NK-92 (cell line): ENCODE data around the gene DESI1.
"Not testable (repeated sequence)": the region's sequence is repeated elsewhere in the genome, so short reads cannot be mapped to it uniquely, and the experiment has no call there.

Experiments
- DNase-seq: peaks from one replicate; lab custom pipeline; 2025; ENCODE audit not compliant: unreplicated experiment; lab: John Stamatoyannopoulos, UW

DESI1 gene

DNA sequence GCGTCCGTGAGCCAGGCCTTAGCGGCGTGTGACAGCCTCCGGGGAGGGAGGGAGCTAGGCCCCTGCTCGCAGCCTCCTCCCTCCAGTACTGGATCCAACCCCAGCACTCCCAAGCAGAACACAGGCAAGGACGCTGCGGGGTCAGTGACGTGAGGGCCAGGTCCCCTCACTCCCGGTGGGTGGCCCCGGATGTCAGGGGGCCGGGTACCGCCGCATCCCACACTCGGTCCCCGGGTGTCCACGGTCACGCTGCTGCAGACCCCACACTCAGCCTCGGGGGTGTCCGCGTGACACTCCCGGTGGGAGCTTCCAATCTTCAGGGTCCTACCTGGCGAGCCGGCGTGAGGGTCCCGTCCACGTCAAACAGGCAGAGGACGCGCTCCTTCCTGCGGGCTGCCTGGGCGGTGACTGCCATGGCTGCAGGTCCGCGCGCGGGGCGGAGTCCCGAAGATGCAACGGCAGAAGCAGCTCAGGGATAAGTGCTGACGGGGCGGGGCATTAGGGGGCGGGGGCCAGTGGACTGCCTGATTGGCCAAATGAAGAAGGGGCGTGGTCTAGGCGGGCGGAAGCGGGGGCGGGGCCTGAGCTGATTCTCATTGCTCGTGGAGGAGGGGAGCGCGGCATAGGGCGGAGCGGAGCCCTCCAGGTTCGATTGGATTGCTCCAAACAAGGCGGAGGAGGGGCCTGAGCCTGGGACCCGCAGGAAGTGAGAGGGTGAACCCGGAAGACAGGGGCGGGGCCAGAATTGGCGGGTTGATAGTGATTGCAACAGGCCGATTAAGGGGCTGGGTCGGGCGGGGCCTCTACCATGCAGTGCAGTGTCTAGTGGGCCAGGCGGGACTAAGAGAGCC lies 31.2 kb downstream of the DESI1 start, which contains the start of gene PMM1:
PMM1 (minus strand) TSS at position 450 of the 851 bp plus-strand sequence; CDS start at position 415, 35 bp downstream.
- peak; percentile 100 for DNase-seq

DNA sequence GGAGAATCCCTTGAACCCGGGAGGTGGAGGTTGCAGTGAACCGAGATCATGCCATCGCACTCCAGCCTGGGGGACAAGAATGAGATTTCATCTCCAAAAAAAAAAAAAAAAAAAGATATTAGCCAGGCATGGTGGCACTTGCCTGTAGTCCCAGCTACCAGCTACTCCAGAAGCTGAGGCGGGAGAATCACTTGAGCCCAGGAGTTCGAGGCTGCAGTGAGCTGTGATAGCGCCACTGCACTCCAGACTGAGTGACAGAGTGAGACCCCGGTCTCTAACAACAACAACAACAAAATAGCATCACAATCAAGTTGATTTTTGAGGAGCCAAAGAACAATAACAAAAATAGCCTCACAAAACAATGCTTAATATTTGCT lies 33.5 kb downstream of the DESI1 start:
- DNase-seq = no peak

DNA sequence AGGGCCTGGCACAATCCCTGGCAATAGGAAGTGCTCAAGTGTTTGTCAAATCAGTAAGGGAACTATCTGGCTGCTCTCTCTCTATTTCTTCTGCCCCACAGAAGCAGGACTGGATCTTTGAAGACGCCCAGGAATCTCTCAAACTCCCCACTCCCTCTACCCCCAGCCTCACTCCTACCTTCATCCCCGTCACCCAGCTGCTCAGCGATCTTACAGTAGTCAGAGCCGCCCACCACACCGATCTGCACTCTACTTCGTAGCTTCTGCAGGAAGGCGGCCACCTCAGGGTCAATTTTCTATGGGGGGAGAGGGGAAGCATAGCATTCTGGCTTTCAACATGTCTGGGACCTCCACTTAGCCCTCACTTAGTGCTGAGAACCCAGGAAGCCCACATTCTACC lies 34.9 kb downstream of the DESI1 start:
- DNase-seq = no peak

DNA sequence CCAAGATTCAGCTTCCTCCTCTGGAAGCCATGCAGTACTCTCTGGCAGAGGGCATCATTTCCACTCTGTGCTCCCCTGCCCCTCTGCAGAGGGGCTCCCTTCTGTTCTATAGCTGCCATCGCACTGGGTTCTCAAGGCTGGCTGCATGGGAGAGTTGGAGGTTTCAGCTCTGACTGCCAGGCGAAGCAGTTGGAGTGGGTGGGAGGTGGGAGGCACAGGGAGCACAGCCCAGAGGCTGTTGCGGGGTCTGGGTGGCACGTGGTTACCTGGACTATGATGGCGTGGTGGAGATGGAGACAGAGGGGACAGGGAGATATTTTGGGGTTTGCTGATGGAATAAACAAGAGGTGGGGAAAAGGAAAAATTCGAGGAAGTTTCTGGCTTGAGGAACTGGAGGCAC lies 36.0 kb downstream of the DESI1 start:
- no peak for DNase-seq

DNA sequence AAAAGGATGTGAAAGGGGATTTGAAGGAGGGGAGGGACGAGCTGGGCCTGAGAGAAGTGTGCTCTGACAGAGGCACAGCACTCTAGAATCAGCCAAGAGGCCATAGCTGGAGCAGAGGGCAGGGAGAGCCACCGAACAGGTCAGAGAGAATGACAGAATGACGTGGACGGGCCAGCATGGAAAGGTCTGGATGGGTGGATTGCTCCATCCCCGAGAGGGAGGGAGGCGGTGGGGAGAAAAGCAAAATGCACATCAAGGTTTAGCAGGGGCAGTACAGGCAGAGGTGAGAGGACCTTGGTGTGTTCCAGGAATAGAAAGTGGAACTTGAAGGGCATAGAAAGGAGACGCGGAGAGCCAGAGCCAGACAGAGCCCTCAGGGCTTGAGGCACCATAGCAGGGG lies 38.1 kb downstream of the DESI1 start:
- no peak for DNase-seq

DNA sequence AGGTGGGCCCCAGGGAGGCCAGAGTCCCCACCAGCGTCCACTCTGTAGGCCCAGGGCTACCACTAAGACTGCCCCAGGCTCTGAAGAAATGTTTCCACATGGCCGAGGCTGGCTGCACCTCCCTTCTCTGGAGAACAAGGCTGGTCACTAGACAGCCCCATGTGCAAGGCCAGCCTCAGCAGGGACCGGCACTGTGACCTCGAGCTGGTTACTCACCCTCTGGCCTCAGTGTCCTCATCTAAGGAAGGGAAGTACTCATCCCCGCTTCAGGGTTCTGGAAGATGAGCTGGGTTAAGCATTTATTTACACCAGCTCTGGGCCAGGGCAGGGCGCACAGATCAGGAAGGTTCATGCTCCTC lies 40.9 kb downstream of the DESI1 start:
- DNase-seq = no peak

DNA sequence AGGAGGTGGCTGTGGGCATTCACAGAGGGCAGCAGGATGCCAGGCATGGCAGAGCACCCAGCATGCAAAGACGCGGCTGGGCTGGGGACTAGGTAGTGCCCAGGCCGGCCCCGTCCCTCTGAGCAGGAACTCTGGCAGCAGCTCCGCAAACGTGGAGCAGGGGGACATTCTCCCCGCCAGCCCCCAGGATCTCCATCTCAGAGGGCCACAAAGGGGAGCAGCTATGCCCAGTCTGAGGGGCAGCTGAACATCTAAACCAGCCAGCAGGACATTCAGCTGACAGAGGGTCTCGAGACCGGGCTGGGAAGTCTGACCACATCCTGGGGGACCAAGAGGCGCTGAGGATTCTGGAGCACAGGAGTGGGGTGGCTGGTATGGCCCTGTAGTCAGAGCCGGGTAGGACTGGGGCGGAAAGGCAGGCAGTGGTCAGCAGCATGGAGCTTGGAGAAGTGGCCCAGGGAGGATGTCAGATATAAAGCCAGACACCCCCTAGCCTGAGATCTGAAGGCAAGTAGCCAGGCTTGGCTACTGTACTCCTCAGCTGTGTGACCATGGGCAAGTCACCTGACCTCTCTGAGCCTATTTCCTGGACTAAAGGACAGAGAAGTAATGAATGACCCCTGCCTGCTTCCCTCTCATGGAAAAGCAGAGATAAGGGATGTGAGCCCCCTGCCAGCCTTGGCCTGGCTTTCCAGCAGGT lies 41.4 kb downstream of the DESI1 start:
- no peak for DNase-seq

DNA sequence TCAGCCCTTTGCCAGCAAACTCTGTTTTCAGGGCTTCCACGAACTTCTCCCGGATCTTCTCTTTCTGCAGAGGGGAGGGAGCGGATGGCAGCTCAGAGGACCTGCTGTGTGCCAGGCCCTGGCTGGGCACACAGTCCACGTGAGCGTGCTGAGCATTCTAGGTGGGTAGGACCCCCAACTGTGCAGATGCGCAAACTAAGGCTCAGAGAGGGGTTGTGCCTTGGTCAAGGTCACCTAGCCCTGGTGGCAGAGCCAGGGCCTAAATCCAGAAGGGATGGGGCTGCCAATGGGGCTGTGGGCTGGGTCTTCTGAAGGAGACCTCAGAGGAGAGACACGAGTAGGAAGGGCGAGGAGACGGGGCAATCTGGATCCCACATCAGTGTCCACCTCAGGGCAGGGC lies 42.0 kb downstream of the DESI1 start:
- DNase-seq = no peak

GRCh38 chr22:41578114-41578513 lies 42.7 kb downstream of the DESI1 start:
- DNase-seq = no peak

DNA sequence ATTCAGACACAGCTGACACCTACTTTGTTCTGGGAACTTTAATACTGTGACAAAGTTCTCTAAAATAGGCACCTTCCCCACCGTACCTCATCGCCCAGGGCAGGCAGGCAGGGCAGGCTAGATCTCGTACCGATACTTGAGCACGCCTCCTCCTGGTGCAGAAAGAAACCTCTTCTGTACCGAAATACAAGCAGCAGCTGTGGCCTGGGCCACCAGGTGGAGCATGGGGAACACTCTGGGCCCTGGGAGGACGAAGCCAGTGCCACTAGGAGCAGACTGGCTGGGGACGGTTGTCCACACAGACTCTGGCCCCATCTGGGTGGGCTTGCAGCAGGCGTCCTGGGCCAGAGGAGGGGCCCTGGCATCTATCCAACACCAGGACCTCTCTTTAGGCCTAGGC lies 44.0 kb downstream of the DESI1 start:
- no peak for DNase-seq

- DNase-seq = no peak
These were observed 45.3 kb downstream of the DESI1 start for GRCh38 chr22:41575533-41575932.

DNA sequence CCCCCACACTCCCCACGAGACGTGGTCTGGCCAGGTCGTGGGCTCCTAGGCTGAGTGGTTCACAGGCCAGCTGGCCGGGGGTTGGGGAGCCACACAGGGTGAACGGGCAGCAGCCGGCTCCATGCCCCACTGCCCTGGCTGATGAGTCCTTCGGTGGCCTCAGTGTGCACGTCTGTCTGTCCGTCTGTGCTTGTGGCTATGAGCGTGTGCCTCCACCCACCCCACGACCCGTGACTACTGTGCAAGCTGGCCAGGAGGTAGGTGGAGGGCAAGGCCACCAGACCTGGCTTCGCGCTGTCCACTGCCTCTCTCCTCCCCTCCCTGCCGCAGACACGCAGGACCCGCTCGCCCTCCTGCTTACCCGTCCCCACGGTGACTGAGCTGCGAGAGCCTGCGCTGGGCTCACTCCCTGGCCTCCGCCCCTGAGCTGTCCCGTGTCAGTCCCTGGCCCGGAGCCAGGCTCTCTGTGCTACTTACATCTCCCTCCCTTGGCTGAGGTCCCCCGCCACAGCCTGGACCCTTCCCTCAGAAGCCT lies 45.9 kb downstream of the DESI1 start:
- no peak for DNase-seq

- DNase-seq = no peak
These were observed 47.2 kb downstream of the DESI1 start for GRCh38 chr22:41573677-41574076.

GRCh38 chr22:41572305-41572704 lies 48.5 kb downstream of the DESI1 start:
- not testable (repeated sequence) for DNase-seq

GRCh38 chr22:41571786-41572185 lies 49.1 kb downstream of the DESI1 start:
- DNase-seq = no peak

- no peak for DNase-seq
These were observed 50.6 kb downstream of the DESI1 start for GRCh38 chr22:41570221-41570620.

DNA sequence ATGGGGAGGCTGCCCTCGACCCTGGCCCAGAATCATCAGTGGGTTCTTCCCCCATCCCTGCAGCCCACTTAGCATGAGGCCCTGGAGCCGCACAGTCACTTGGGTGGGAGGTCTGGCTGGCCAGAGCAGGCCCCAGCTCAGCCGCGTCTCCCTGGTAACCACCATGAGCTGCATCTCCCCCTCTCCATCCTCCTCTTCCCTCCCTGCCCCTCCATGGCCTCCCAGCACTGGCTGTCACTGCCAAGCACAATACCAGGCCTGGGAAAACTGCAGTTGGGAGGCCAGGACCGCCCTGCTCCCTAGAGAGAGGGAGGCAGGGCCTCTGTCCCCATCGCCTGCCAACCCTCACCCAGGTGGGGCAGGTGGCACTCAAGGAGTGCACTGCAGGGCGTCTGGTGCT lies 52.0 kb downstream of the DESI1 start:
- DNase-seq = no peak

GRCh38 chr22:41567512-41567768 lies 53.4 kb downstream of the DESI1 start:
- DNase-seq = no peak

DNA sequence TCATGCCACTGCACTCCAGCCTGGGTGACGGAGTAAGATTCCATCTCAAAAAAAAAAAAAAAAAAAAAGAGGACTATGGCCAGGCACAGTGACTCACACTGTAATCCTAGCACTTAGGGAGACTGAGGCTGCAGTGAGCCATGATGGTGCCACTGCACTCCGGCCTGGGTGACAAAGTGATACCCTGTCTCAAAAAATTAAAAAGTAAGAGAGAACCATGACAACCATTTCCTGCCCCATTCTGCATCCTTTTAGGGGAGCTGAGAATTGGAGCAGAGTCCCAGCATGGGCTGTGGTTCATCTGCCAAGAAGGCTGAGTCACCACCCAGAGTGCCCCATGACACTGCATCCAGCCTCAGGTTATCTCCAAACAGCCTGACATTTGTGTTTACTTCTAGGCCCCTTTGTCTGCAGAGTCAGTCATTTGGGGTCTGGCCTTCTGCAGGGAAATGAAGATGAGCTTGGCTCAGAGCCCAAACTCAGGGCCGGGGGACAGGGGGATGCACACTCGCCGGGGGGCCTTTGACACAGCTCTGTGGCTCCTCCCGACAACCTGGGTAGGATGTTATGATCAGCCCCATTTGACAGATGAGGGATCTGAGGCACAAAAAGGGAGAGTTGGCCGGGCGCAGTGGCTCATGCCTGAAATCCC lies 55.3 kb downstream of the DESI1 start:
- no peak for DNase-seq

DNA sequence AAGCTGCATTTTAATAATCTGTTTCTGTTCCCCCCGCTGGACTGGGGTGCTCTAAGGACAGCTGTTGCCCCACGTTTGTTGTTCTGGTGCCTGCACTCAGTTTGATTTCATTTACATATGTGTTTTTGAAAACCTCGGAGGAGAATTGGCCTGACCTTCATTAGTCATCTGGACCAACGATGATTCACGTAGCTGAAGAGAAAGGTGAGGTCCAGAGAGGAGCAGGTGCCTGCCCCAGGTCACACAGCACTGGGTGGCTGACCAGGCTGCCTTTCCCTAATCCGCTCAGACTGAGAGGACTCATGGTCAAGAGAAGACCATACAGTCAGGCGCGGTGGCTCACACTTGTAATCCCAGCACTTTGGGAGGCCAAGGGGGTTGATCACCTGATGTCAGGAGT lies 56.3 kb downstream of the DESI1 start:
- DNase-seq = no peak

GRCh38 chr22:41563051-41563711 lies 57.7 kb downstream of the DESI1 start:
- DNase-seq = no peak

DNA sequence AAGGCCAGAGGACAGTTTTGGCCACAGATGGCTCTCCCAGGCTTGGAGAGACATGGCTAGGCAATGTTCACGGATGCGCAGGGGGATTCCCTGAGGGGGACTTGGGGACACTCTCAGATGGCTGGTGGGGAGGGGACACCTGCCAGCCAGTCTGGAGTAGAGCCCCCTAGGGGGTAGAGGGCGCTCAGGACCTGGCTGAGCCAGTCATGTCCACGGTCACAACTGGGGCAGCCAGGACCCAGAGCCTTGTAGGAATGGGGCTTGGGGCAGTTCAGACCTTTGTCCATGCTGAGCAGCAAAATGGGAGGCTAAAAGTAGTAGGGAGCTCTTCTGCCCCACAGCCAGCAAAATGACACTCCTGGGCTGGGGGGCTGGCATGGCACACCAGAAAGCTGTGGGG lies 58.4 kb downstream of the DESI1 start:
- DNase-seq = no peak
